GM18870 (cell line): Measurements from ENCODE around the gene VPS8.

Source experiments
- ATAC-seq: cut with Tn5 transposase; IDR thresholded peaks from one replicate; pipeline ENCODE4 v1.9.1; 2021; ENCODE audit warnings: moderate library complexity; ENCODE audit not compliant: unreplicated experiment

The VPS8 gene

GRCh38 chr3:185079625-185080024, 267.7 kb downstream of the VPS8 start:
- no peak for ATAC-seq

- no peak for ATAC-seq
Observed at GRCh38 chr3:185081521-185081920, 269.6 kb downstream of the VPS8 start.

GRCh38 chr3:185082149-185082548, 270.2 kb downstream of the VPS8 start:
- ATAC-seq: no peak

- no peak for ATAC-seq
Observed at GRCh38 chr3:185082829-185083228, 270.9 kb downstream of the VPS8 start.

GRCh38 chr3:185084402-185084801, 272.4 kb downstream of the VPS8 start:
- no peak for ATAC-seq

- ATAC-seq: no peak
Observed at GRCh38 chr3:185084901-185085300, 272.9 kb downstream of the VPS8 start.

- no peak for ATAC-seq
Observed at GRCh38 chr3:185087419-185087818, 275.5 kb downstream of the VPS8 start.

GRCh38 chr3:185089343-185089742, 277.4 kb downstream of the VPS8 start:
- no peak for ATAC-seq

- no peak for ATAC-seq
Observed at GRCh38 chr3:185089751-185090150, 277.8 kb downstream of the VPS8 start.

- no peak for ATAC-seq
Observed at GRCh38 chr3:185090811-185091210, 278.8 kb downstream of the VPS8 start.

GRCh38 chr3:185093116-185093515, 281.1 kb downstream of the VPS8 start:
- ATAC-seq: no peak

GRCh38 chr3:185094697-185095096, 282.7 kb downstream of the VPS8 start:
- ATAC-seq: no peak
